ENCODE measurements around the gene OR52E6.
A peak's percentile ranks its signal among the peaks of the same experiment; 100 is the strongest.

The OR52E6 gene
- total RNA-seq, result 0 to 0.03 (median 0) reads per million in 18 experiments

DNA sequence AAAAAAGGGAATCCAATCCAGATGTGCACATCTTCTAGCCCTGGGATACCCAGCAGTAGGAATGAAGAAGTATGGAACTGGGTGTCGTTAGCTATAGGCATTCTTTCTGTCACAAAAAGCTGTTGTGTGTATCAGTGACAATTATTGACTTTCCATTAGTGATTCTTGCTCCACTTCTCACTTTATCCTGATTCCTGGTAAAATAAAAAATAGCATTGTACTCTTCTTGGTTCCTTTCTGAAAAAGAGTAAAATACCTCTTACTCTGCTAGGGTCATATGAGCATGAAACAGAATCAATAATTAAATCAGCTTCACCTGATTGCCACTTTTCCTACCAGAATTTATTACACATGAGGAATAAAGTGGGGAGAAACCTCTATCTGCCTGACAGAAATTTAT, at the start of gene OR52E6:
Gene OR52E6 (minus strand): TSS at position 101 of the 400 bp plus-strand sequence. CDS start 0 bp downstream, at position 101.
- DNase-seq, result no peak

DNA sequence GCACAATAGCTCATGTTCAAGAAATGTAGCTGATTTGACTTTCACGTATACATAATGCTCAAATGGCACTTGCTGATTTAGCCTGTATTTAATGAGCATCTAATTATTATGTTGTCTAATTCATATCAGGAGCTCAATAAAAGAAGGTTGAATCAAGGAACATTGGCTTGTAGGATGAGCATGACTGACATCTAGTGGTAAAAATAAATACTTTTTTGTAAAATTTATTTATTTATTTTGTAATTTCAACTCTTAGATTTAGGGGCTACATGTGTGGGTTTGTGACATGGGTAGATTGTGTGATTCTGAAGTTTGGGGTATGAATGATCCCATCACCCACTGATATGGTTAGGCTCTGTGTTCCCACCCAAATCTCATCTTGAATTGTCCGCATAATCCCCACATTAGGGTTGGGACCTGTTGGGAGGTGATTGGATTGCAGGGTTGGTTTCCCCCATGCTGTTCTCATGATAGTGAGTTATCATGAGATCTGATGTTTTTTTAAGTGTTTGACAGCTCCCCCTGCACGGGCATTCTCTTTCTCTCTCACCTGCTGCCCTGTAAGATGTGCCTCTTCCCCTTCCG, 49.6 kb upstream of the OR52E6 start:
- peak in 1 of 2 donors; percentile 34 for DNase-seq

DNA sequence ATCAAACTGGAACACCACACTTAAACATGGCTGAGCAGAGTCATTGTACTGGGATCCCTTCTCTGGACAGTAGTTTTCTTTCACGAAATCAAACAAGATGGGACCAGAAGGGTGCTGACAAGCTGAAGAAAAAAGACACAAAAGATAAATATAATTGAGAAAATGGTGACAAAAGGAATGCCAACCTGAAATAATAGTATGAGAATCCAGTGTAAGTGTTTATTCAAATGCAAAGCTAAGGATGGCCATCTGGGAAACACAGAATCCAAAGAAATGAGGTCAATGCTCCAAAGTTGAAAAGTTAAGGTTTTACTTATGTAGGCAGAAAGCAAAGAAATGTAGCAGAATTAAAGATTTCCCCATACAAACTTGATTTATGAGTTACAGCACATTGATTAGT, 46.0 kb upstream of the OR52E6 start:
- no peak for DNase-seq

DNA sequence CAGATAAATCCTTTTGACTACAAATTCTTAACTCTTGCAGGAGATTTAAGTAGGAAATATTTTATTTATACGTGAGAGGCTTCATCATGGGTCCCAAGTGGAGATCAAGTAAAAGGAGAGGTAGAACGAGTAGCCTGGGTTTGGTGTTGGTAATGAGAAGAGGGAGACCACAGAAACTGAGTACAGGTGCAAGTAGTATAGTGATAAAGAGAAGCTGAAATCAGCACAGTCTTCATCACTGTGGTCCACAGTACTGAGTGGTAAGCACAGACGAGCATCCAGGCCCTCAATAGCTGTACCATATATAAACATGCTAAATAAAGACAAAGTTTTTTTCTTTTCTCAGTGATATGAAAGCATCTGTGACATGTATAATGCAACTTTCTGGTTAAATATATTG, 45.5 kb upstream of the OR52E6 start:
- no peak for DNase-seq

- no peak for DNase-seq
Measured at GRCh38 chr11:5881756-5882155, 40.1 kb upstream of the OR52E6 start.

DNA sequence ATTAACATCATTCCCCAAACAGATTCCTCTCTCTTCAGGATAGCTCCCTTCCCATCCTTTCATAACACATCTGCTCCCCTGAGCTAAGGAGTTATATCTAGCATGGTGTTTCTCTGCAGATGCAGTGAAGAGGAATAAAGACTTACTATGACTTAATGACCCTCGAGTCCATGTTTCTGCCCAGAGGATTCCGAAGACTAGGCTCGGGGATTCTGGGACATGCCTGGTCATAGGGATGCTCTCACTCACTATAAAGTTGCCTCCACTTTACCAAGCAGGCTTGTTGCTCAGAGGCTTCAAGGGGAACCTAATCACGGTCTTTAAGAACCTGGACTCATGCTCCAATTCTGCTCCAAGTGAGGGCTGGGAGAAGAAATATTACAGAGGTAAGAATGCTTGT, 38.6 kb upstream of the OR52E6 start, which contains the start of gene OR52E4:
Gene OR52E4 (plus strand): TSS at position 301 of the 400 bp plus-strand sequence. CDS start 3,664 bp downstream, outside the sequence.
- DNase-seq, result no peak

DNA sequence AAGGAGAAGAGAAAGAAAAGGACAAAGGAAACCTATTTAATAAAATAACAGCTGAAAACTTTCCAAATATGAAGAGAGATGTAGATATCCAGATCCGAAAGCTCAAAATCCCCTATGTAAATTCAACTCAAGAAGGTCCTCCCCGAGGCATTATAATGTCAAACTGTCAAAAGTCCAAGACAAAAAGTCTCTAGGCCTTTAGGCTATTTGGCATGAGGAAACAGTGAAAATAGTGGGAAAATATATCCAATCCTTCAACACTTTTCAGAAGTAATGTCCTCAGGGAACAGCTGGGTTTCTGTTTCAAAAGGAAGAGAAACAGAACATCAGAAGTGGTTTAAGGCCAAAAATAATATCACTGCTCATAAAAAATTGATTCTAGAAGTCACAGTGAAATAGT, 36.9 kb upstream of the OR52E6 start:
- no peak for DNase-seq

DNA sequence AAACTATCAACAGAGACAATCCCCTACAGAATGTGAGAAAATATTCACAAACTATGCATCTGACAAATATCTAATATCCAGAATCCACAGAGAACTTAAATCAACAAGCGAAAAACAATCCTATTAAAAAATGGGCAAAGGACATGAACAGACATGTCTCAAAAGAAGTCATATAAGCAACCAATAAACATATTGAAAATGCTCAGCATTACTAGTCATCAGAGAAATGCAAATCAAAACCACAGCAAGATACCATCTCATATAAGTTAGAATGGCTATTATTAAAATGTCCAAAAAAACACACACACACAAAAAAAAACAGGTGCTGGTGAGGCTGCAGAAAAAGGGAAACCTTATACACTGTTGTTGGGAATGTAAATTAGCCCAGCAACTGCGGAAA, 24.1 kb upstream of the OR52E6 start:
- DNase-seq, result no peak

DNA sequence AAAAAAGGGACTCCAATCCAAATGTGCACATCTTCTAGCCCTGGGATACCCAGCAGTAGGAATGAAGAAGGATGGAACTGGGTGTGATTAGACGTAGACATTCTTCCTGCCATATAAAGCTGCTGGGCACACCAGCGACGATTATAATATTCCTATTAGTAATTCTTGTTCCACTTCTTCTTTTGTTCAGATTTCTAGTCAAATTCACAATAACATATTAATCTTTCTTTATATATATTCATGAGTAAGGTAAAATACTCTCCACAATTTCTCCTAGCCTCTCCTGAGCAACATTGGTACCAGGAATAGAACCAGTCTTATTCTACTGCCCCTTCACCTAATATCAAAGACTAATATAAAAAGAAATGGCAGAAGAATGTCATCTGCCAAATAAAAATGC, 15.9 kb upstream of the OR52E6 start, which contains the start of gene OR52E8:
Gene OR52E8 (minus strand): TSS at position 101 of the 400 bp plus-strand sequence. CDS start 0 bp downstream, at position 101.
- DNase-seq, result no peak

- DNase-seq, result no peak
Measured at GRCh38 chr11:5851002-5851401, 9.3 kb upstream of the OR52E6 start.

- DNase-seq, result no peak
Measured at GRCh38 chr11:5847711-5848110, 6.0 kb upstream of the OR52E6 start.

DNA sequence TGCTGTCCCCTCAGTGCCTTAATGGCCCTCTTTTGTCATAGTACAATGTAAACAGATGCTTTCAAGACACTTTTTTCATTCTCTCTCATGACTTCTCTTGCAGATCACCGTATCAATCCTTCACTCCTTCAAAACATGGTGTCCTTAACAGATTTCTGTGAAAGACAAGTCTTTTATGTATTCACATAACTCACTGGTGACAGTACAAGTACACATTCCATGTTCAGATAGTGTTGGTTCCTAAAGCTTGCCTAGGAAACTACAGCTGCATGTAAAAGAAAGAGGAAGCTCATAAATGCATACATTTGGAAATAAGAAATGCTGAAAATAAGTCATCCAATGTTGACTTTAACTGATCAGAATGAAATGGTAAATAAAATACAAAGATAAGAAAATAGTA, 5.0 kb upstream of the OR52E6 start:
- no peak for DNase-seq

GRCh38 chr11:5837695-5838094, 4.0 kb downstream of the OR52E6 start:
- DNase-seq, result no peak

- no peak for DNase-seq
Measured at GRCh38 chr11:5833446-5833845, 8.3 kb downstream of the OR52E6 start.

- no peak for DNase-seq
Measured at GRCh38 chr11:5831196-5831829, 10.4 kb downstream of the OR52E6 start.

DNA sequence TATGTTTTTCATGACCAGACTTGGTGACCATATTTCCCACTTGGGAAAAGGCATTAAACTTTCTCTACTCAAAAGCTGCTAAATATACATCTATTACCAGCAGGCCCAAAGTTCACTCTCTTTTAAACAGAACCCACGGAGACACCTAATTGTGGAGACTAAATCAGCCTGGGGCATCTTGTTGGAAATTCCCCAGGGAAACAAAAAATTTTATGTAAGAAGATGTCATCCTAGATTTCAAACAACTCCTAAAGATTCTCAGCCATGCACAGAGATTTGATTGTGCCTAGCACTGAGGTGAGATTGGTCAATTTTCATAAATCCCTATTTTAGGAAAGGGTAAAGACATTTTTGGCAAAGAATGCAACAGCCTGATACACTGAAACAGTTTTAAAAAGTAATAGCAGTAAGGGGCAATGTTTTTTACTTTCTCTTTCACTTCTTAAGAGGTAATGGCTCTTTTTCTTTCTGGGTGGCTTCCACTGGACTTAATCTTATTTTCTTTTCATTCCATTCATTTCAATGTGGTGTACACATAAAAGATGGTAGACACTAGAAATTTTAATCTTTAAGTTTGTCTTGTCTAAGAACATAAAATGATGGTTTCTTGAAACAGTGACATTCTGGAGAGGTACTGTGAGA, 23.3 kb downstream of the OR52E6 start:
- DNase-seq, result no peak

GRCh38 chr11:5815534-5815933, 26.2 kb downstream of the OR52E6 start:
- peak; percentile 77 to 93 for DNase-seq

- no peak for DNase-seq
Measured at GRCh38 chr11:5809905-5810795, 31.5 kb downstream of the OR52E6 start.

DNA sequence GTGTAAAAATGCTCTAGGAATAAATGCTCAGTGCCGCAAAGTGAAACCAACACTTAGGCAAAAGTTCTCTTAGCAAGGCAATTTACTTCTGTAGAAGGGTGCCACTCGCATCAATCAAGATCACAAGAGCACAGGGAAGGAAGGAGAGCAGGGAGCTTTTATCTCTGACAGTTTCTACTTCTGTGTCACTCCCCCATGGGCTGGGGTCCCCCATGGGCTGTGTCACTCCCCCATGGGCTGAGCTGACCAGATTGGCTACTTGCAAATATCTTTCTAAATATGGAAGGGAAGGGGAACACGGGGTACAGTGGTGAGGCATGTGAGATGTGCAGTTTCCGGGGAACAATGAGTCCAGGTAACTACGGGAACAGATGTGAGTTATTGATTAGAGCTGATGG, 32.6 kb downstream of the OR52E6 start:
- DNase-seq, result peak; percentile 2 to 18

- DNase-seq, result peak; percentile 84 to 88
Measured at GRCh38 chr11:5808500-5809121, 33.1 kb downstream of the OR52E6 start, which contains the start of gene OR52N2. Gene OR52N2 (plus strand): TSS chr11:5808924. CDS start chr11:5820336, 11,412 bp downstream.

DNA sequence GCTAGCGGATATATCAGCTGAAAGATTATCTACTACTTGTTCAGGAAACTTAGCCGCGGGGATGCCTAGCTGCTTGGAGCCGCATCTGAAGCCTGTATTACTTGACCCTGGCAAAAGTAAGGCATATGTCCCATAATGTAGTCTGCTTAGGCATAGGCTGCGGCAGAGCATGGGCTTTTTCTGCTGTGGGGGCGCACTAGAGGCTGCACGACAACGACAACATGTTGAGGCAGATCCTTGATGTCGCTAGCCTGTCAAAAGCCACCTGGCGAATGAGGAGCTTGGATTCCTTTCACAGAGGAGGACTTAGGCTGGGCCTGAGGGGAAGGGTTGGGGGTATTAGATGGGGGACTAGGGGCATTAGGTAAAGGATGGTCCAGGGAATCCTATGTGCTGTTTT, 34.1 kb downstream of the OR52E6 start:
- no peak for DNase-seq

GRCh38 chr11:5803982-5804381, 37.7 kb downstream of the OR52E6 start:
- DNase-seq, result no peak

Data from inflammatory macrophage (primary cell).